22Rv1 (cell line): ENCODE measurements around the gene SMURF2.

Source experiments
- H3K27ac ChIP-seq: fragments of 450-650 bp; 2 replicates; pipeline ENCODE4 v1.5.1; 2017
- CTCF ChIP-seq: fragments of 450-650 bp; IDR thresholded peaks from 2 replicates; pipeline ENCODE4 v1.5.1; 2017; ENCODE audit warnings: mild to moderate bottlenecking
- ZFX ChIP-seq: fragments of 450-650 bp; IDR thresholded peaks from 2 replicates; pipeline ENCODE4 v1.6.1; 2017; ENCODE audit warnings: antibody characterized with exemption, borderline replicate concordance

The SMURF2 gene

GRCh38 chr17:64505340-64506200 lies 156.5 kb downstream of the SMURF2 start:
- TF ChIP-seq CTCF (no peak), ZFX (no peak)
- H3K27ac ChIP-seq = peak overlapping the region; percentile 96

DNA sequence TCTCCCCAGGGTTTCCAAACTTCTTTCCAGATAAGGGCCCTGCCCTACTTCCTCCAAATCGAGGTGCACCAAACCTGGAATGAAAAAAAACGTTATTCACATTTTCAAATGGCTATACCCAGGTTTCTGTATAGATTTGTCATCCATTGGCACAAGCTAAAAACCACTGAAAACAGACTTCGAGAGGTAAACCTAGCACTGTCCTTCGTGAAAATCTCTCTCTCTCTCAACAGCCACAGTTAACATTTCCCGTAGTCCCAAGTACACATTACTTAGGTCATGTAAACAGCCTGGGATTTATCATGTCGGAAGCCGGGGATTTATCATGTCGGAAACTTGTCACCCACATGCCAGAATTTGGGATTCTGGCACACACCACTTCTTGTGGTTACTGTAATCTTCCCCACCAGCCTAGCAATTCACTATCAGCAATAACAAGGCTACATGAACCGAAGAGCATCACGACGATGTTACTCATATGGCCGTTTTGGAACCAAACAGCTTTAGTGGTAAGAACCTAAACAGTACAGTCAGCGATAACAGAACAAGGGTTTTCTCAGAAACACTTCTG lies 157.3 kb downstream of the SMURF2 start:
- no peak for TF ChIP-seq ZFX
- no peak for TF ChIP-seq CTCF
- H3K27ac ChIP-seq = peak overlapping the region; percentile 96

GRCh38 chr17:64503821-64504768 lies 158.0 kb downstream of the SMURF2 start:
- H3K27ac ChIP-seq = peak overlapping the region; percentile 96
- no peak for TF ChIP-seq CTCF
- no peak for TF ChIP-seq ZFX

DNA sequence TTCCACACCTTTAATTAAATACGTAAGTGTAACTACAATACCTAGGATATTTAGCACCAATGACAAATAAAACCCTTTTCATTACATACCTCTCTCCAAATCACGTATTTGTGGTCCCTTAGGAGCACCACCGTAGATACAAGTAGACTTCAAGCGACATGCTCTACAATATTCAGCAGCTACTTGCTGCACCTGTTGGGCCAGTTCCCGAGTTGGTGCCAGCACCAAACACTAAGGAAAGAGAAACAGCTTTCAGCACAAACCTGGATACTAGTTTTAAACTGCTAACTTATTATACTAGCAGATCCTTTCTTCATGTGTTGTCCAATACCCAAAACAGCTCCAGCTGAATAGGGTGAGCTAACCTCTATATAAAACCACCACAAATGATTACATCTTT lies 158.8 kb downstream of the SMURF2 start:
- TF ChIP-seq CTCF (no peak), ZFX (no peak)
- peak overlapping the region; percentile 96 for H3K27ac ChIP-seq

GRCh38 chr17:64502809-64503208 lies 159.3 kb downstream of the SMURF2 start:
- TF ChIP-seq CTCF (no peak), ZFX (no peak)
- H3K27ac ChIP-seq = peak overlapping the region; percentile 96

DNA sequence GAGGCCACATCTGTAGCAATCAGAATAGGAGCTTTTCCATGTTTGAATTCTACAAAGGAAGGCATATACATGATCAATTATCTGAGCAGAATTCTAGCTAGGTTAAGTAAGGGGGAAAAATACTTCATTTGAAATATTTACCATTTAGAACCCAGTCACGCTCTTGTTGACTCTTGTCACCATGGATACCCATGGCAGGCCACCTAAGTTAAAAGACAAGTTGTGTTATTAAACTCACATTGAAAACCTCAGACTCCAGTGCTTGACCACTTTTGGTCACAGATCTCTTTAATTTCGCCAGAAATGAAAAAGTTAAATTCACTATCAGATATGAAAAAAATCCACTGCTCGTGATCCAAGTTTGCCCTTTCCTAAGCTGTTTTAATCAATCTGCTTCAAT lies 160.1 kb downstream of the SMURF2 start:
- no peak for TF ChIP-seq CTCF
- TF ChIP-seq ZFX = no peak
- H3K27ac ChIP-seq = 0 out of 2 replicates have a peak overlapping the region, but pooled peaks have one; percentile 27
